ENCODE results near the gene EHBP1L1.

Gene EHBP1L1

DNA sequence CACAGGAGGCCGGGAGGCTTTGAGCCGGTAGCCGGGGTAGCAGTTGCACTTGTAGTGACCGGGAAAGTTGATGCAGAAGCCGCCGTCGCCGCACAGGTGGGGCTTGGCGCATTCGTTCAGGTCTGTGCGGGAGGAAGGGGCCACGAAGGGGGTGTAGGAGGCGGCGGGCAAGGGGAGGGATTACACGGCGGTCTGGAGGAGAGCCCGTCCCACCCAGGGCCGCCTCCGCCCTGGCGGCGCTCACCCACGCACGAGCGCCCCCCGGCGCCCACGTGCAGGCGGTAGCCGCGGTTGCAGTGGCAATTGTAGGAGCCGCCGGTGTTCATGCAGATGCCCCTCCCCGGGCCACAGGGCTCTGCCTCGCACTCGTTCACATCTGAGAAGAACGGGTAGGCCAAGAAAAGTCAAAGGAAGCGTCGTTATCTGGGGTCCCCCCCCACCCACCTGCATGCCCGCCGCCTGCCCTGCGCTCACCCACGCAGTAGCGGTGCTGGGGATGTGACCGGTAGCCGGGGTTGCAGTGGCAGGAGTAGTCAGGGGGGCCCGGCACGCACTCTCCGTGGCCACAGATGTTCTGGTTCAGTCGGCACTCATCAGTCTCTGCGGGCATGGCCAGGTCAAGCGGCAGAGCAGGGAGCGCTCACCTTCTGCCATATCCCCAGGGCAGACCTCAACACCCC, 28.3 kb upstream of the EHBP1L1 start:
- DNase-seq: no peak

DNA sequence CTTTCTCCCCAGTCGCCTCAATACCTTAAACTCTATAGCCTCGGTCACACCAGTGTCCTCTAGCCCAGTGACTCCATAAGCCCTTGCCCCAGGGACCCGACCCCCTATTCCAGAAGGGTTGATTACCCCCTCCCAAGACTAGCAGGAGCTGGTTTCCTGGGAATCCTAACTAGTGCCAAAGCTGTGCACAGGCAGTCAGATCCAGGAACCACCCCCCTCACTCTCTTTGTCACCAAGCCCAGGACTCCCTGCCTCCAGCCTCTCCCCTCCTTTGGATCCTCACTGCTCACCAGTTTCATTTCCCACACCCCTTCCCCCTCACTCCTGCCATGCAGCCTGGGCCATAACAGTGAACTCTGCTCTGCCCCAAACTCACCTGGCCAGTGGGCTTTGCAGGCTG, 27.5 kb upstream of the EHBP1L1 start:
- DNase-seq: no peak

DNA sequence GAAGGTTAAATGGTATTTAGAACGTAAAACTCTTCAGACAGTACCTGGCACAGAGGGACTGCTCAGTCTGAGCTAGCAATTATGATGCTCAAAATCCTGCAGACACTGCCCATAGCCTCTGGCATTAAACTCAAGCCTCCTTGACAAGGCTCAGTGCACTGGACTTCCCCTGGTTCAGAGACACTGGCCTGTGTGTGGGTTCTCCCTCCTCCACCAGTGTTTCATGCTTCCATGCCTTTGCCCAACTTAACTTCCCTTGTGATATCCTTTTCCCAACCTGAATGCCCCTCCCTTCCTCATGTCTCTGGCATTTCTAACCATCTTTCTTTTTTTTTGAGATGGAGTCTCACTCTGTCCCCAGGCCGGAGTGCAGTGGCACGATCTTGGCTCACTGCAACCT, 26.8 kb upstream of the EHBP1L1 start:
- DNase-seq: no peak

DNA sequence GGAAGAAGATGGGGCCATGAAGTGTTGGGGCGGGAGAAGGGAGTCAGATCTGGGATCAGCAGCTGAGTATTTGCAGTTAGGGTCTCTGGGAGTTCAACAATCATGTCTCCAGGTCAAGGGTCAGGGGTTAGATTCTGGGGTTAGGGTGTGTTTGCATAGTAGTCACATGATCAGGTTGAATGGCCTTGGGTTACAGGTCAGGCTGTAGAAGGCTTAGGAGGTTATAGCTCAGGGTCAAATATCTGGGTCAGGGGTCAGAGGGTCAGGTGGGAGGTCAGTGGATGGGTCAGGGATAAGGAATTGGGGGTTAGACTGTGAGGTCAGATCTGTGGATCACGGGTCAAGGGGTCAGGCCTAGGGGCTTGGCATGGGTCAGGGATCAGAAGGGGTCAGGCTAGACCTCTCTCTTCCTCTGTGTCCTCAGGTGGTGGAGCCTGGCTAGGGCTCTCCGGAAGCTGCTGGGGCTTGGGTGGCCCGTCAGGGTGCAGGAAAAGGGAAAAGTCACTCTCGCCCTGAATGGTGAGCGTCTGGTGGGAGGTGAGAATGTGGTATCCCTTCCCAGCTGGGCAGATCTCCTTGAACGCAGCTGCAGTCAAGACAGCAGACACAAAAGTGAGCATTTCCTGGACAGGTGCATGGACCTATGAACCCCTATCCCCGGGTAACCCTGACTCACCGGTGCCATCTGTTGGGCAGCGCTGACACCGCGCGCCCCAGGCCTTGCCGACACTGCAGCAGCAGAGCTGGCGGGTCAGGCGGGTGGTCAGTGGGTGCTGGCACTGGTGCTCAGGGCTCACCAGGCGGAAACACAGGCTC, 24.1 kb upstream of the EHBP1L1 start:
- peak; percentile 68 for DNase-seq

DNA sequence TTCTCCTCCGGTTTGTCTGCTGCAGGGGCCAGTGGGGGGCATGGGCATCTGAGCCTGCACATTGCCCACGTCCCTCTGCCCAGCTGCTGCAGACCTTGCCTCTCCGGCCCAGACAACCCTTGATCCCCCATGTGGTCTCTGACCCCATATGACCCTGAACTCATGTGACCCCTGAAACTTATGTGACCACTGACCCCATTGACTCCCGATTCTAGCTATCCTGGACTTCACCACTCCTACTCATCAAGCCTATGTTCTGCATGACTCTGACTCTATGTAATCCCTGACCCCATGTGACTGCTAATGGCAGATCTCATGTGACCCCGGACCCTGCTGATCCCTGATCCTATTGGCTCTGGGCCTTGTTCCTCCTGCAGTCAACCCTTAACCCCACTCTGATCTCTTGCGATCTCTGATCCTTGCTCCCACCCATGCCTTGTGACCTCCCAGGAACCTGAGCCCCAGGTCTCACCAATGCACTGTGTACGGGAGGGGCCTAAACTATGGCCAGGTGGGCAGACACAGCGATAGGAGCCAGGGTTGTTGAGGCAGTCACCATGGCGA, 23.4 kb upstream of the EHBP1L1 start:
- DNase-seq: no peak

DNA sequence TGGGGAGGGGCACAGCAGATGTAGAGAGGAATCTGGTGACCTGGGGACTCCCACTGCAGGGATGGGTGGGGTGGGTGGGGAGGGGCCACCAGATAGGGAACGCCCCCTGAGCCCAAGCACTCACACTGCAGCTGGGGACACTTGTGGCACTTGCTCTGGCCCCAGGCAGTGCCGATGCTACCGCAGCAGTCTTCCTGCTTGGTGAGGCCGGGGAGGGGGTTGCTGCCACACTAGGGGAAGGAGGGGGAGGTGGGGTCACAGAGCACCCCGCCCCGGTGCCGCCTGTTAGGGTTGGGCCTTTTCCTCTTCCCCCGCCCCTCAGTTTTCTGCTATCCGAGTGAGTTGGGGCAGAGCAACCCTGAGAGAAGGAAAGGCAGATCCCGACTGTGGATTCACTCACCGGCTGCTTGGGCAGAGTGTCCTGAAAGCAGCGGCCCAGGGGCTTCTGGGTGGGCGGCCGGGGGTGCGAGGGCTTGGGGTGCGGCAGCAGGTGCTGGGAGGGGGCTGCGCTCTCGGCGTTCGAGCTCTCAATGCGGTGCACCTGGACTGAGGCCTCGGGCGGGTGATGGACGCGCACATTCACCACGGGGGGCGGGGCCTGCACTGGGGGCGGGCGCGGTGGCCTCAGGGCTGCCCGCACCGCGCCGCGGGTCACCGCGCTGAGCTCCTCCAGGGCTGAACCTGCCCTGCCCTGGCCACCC, 22.4 kb upstream of the EHBP1L1 start:
- DNase-seq: peak; percentile 82

DNA sequence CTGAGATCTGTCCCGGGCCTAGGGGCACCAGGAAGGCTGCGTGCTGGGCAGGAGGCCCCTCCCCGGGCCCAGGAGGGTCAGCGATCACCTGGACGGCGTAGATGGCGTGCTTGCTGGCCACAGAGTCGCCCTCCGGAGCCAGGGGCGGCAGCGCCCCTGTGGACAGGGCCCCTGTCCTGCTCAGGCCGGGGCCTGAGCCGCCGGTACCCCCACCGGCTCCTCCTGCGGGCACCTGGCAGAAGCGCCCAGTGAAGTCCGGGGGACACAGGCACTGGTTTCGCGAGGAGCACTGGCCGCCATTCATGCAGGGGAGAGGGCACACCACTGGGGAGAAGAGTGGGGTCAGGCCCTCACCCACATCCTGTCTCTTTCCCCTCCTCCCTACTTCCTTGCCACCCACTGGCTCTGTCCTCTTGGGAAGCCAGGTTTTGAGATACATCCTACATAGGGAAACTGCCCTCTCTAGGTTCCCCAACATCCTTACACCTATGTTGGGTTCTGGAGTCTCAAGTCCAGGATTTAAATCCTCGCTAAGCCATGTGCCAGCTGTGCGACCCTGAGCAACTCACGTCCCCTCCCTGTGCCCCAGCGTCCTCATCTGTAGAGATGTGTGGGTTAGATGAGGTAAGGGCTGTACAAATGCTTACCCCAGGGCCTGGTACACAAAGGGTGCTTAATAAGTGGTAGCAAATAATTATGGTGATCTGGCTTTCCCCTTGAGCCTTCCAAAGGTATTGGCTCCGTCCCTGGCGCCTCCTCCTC, 21.6 kb upstream of the EHBP1L1 start:
- no peak for DNase-seq

DNA sequence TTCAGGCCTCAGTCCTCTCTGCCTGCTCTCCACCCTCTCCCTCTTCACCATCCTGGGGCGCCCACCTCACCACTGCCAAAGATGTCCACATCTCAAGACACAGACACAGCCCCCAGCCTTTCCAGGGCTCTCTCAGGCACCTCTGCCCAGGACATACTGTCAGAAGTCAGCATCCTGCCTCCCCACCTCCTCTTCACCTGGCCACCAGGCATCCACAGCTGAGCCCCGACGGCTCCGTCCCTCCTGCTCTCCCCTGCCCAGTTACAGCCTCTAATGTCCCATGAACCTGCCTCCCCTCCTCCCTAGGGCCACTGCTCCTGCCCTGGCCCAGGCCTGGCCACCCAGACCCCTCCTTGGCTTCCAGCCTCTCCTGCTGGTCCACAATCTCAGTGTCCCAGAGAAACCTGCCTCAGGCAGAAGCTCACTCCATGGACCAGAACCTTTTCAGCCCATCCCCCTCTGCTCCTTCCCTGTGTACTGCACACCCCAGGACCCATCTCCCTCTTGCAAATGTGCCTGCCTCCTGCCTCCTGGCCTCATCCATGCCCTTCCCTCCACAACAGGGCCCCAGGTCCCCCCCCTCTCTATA, 20.9 kb upstream of the EHBP1L1 start:
- no peak for DNase-seq

DNA sequence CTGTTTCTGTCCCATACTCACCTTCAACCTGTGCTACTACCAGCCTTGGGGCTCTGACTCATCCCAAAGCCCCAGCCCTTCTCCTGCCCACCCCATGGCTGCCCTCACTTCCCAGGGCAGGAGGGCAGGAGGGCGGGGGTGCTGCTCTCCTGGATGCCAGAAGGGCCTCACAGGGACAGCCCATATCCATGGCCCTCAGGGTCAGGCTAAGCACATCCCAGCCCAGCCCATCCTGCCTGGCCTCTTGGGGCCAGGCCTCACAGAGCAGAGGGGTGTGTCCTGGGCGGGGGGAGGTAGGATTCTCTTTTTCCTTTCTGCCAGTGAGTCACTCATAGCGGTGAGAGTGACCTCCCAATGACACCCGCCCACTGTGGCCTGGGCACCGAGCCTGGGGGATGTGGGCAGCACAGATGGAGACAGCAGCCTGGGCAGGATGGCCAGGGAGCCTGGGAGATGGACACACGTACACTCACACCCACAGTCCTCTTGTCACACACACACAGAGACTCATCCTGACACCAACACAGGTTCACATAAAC, 20.1 kb upstream of the EHBP1L1 start:
- DNase-seq: no peak

DNA sequence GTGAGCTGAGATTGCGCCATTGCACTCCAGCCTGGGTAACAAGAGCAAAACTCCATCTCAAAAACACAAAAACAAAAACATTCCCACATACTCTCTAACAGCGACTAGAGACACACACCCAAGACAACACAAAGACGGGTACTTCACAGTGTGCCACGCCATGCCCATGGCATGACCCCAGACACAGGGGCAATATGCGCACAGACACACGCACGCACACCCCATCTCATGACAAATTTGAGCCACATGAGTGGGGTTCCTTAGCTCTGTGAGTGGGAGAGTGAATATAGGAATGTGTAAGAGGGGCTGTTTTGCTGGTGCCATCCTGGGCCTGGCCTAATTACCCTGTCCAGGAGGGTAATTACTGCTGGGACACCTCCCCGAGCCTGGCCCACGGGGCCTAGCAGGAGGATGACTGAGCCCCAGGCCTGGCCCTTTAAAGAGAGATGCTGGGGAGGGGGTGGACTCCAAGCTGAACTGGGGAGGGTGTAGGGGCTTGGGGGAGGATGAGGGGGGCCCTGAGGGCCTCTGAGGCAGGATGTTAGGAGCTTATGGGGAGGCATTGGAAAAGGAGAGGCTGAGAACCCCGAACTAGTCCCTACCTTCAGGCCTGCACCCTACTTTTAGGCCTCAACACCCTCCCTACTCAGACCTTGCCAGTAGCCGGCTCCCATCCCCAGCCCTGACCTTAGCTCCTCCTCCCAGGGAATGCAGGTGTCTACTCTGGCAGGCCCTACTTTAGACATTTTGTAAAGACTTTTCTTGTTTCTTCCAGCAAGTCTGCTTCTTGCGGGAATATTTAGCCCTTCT, 19.2 kb upstream of the EHBP1L1 start:
- no peak for DNase-seq

DNA sequence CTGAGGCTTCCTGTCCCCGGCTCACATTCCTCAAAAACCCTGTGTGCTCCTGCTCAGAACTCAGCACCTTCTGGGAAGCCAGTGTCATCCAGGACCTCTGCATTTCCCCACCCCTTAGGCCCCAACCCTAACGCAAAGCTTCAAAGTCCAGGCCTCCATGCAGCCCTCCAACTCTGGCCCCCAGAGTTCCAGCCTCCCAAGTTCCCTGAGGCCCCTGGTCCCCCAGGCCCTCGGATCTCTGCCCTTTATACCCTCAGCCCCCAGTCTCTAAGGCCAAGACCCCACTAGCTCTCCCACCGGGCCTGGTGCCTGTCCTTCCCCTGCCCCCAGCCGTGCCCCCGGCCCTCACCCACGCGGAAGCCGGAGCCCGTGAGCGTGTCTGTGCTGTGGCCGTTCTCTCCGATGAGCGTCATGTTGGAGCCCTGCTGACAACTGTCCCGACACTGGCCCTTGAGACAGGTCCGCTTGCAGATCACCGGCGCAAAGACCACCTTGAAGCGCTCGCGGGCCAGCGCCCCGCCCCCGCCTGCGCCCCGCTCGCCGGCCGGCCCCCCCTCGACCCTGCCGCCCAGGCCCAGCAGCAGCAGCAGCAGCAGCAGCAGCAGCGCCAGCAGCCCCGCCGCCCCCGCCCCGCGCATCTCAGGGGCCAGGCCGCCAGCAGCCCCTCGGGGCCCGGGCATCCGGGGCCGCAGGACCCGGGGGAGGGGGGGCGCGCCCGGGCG, 18.4 kb upstream of the EHBP1L1 start:
- no peak for DNase-seq

DNA sequence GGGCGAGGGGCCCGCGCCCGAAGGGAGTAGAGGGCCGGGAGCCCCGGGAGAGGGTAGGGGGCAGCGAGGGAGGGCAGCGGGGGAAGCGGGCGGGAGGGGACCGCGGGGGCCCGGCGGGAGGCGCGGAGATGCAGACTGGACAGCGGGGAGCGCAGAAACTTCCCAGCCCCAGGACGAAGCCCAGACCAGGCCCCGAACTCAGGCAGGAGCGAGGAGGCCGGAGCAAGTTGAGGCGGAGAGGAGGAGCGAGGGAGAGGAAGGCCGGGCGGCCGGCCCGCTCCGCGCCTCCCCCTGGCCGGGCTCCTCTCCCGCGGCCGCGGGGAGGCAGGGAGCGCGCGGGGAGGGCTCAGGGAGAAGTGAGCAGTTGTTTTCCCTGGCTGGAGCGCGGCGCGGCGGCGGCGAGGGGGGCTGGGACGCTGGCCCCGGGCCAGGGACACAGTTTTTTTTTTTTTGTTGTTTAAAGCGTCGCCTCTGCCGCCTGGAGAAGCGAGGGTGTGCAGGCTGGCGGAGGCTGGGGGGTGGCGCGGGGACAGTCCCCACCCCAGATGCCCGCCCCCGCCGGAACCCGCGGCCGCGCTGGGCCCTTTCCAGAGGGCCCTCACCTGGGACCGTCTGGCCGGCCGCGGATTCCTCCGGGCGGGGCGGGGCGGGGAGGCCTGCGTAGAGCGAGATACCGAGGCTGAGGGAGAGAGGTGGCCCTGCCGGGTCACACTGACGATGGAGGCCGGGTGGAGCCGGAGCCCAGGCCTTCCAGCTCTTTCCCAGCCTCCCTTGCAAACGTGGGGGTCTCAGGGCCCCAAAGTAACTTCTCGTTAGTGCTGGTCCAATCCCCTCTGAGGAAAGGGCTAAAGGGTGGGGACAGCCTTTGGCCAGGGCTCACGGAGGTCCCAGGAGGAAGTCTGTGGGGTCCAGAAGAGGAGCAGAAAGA, 17.6 kb upstream of the EHBP1L1 start, which contains the start of gene LTBP3:
TSS of gene LTBP3 (minus strand) at position 358 of the 928 bp plus-strand sequence. CDS start 400 bp downstream, outside the sequence.
- no peak for DNase-seq

DNA sequence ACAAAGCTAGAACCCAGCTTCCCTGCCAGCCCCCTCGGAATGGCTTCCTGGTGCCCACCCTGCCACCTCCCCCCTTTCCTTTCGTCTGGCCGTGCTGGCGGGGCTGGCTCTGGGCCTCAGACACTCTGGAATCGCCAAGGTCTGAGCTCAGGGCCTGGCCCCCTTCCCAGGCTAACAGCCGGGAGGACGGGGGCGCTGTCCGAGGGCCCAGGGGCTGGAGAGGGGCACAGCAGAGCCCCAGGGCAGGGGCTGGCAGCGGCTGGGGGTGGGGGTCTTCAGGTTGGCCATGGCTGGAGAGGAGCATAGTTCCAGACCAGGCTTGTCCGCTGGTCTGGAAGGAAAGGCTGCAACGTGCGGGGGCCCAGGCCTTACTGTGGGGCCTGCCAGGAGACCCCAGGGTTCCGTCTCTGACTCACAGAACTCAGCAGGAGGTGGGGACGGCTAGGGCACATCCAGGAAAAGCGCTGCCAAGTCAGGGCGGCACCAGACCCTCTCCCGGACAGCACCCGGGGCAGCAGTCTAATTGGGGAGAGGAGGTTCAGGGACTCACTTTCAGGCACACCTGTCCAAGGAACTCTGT, 16.8 kb upstream of the EHBP1L1 start:
- no peak for DNase-seq

DNA sequence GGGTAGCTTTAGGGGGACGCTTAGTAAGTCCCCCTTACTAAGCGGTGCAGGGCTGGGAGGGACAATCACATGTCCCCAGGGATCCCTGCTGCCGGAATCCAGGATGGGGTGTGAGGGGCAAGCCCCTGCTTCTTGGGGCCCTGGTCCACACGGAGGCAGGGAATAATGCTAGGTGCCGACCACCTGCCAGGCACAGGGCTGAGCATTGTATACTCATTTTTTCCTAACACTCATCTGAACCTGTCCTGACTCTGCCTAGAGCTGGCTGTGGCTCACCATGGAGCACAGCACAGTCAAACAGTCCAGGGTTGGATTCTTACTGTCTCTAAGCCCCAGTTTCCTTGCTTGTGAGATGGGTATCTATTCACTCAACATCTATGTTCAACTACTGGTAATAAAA, 16.3 kb upstream of the EHBP1L1 start:
- DNase-seq: no peak

DNA sequence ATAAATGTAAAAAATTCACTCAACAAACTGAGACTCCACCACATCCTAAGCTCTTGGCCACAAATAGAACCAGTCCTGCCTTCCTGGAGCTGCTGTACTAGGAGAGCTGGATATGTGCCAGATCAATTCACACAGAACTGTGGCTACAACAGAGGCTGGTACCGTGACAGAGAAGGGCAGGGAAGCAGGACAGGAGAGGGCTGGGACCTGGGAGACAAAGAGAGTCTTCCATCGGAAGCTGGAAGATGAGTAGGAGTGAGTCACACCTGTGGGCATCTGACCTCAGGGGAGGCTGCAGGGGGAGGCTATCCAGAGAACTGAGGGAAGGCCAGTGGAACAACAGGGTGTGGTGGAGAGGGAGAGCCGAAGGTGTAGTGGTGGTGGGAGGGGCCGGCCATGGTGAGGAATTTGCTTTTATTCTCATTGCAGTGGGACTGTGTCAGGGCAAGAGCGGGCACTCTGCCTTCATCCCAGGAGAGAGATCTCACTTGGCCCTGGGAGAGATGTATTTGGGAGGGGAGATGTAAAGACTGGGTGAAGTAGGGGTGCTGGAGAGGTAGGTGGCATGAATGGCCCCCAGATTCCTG, 15.8 kb upstream of the EHBP1L1 start:
- DNase-seq: no peak

DNA sequence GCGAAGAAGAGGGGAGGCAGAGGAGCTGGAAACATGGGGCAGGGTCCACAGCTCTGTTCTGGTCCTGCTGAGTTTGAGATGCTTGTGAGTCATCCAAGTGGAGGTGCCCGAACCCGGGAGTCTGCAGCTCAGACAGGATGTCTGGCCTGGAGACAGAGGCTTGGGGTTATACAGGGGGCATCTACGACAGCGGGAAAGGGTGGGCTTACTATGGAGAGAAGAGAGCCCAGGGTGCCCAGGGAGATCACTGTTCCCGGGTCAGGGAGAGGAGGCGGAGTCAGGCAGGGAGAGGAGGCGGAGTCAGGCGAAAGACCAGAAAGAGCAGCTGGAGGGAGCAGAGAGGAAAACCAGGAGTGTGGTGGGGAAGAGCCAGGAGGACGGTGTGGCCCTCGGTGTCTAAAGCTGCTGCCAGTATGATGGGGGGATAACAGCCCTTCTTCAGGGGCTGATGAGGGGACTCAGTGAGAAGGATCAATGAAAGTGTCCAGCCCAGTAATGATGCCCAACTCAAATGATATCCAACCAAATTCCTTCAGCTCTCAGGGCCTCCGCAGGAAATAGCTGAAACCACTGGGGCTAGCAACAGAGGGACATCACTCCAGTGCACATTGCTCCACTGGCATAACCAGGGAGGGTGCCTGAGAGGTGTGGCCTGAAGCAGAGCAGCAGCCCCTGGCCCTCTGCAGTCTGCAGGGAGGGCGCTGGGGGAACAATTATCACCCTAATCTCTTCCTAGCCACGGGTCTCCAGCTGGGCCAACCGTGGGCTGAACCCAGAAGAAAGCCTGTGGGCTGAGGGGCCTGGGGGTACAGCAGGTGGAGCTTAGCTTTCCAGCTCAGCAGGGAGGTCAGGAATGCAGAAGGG, 15.1 kb upstream of the EHBP1L1 start:
- no peak for DNase-seq

DNA sequence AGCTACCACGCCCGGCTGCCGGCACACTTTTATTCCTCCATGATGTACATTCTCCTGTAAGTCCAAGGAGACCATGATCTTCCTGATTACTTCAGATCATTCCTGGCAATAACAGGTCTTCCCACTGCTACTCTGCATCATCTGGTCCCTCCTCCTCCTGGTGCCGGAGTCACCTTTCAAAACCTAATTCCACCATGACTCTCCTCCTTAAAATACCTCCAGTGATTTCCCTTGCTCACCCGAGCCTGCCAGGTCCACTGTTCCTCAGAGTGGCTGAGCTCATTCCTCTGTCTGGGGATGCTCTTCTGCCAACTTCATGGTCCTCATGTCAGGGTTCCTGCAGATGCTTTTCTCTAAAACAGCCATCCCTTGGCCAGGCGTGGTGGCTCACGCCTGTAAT, 13.8 kb upstream of the EHBP1L1 start:
- DNase-seq: no peak
